Measurements from ENCODE around the gene OR52L1. TPM values are rescaled to one million over a fixed set of nuclear protein-coding genes. Genes with fewer than 3 reads are reported as not detected.

Gene OR52L1
- total and polyA plus RNA-seq, 2 experiments from 2014 or later = 1.8 TPM; not detected in 1

DNA sequence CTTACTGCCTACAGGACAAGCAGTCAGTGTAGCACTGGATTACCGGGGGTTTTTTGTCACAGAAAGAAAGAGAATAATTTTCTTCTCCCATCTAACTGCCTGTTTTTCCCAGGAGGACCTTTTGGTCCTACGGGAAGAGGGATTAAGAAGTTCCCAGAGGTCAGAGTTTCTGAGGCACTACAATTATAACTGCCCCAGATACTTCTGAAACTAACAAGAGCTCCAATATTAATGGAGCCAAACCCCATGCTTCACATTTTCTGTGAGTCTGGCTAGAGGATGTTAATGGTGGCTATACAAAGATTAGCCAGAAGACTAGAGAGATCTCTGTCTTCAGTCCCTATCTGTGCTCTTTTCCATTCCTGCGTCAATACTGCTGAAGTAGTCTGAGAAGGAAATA lies 44.8 kb downstream of the OR52L1 start, which contains the start of gene OR56A3:
Gene OR56A3, plus strand, starts transcription at position 301 of the 400 bp plus-strand sequence. CDS start 5,096 bp downstream, outside the sequence.
- Histone ChIP-seq H3K9me3 (ENCODE audit: low read depth) (no peaks in the 10 kb centered on the region), H3K4me1 (ENCODE audit: low read depth) (no peaks in the 10 kb centered on the region), H3K4me3 (no peak within 1 kb of the TSS), H3K27me3 (no peaks in the 10 kb centered on the region), H3K27ac (no peak within 1 kb of the TSS), H3K36me3 (no peaks in the 10 kb centered on the region)
- TF ChIP-seq, protein P1, sequence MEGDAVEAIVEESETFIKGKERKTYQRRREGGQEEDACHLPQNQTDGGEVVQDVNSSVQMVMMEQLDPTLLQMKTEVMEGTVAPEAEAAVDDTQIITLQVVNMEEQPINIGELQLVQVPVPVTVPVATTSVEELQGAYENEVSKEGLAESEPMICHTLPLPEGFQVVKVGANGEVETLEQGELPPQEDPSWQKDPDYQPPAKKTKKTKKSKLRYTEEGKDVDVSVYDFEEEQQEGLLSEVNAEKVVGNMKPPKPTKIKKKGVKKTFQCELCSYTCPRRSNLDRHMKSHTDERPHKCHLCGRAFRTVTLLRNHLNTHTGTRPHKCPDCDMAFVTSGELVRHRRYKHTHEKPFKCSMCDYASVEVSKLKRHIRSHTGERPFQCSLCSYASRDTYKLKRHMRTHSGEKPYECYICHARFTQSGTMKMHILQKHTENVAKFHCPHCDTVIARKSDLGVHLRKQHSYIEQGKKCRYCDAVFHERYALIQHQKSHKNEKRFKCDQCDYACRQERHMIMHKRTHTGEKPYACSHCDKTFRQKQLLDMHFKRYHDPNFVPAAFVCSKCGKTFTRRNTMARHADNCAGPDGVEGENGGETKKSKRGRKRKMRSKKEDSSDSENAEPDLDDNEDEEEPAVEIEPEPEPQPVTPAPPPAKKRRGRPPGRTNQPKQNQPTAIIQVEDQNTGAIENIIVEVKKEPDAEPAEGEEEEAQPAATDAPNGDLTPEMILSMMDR (IDR thresholded peaks at IDR 0.05; ENCODE audit: low read depth, low read length) = no peak
- no peak for DNase-seq (ENCODE audit: low read depth in 1 of 2, low spot score in 1 of 2)

- H3K9me3 ChIP-seq (ENCODE audit: low read depth) = no peaks in the 10 kb centered on the region
- TF ChIP-seq, protein P1 (IDR thresholded peaks at IDR 0.05; ENCODE audit: low read depth, low read length) = no peak
- H3K4me3 ChIP-seq = no peak overlapping the region
- H3K27ac ChIP-seq = no peak overlapping the region
- H3K4me1 ChIP-seq (ENCODE audit: low read depth) = no peaks in the 10 kb centered on the region
- H3K27me3 ChIP-seq = no peaks in the 10 kb centered on the region
- DNase-seq (ENCODE audit: low read depth in 1 of 2, low spot score in 1 of 2) = no peak
- no peaks in the 10 kb centered on the region for H3K36me3 ChIP-seq
These were observed 46.0 kb downstream of the OR52L1 start for GRCh38 chr11:5940748-5941147.

DNA sequence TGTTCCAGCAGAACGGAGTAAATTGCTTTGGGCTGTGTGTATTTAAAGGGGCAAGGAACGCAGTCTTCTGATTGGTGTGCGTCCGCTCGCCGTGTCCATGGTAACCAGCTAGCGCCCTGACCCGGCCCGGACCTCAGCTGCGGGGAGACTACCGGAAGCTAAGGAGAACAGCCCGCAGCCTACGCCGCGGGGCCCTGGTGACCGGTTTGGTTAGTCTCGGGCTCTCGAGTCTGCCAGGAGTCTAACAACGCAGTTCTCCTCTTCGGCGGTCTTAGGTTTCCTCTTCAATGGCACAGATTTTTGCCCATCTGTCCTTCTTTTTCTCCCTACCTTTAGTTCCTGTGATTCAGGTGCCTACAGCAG lies 48.2 kb downstream of the OR52L1 start:
- TF ChIP-seq, protein P1 (IDR thresholded peaks at IDR 0.05; ENCODE audit: low read depth, low read length) = no peak
- Histone ChIP-seq H3K4me3 (no peak overlapping the region), H3K27ac (no peak overlapping the region), H3K4me1 (ENCODE audit: low read depth) (no peaks in the 10 kb centered on the region), H3K27me3 (no peaks in the 10 kb centered on the region), H3K36me3 (no peaks in the 10 kb centered on the region), H3K9me3 (ENCODE audit: low read depth) (no peaks in the 10 kb centered on the region)
- no peak for DNase-seq (ENCODE audit: low read depth in 1 of 2, low spot score in 1 of 2)

- H3K36me3 ChIP-seq = no peaks in the 10 kb centered on the region
These were observed 48.8 kb downstream of the OR52L1 start for GRCh38 chr11:5937868-5938602.

More at GRCh38 chr11:5937868-5938602, 48.8 kb downstream of the OR52L1 start:
- no peaks in the 10 kb centered on the region for H3K4me1 ChIP-seq (ENCODE audit: low read depth)
- no peaks in the 10 kb centered on the region for H3K27me3 ChIP-seq
- TF ChIP-seq, protein P1 (IDR thresholded peaks at IDR 0.05; ENCODE audit: low read depth, low read length) = no peak
- H3K4me3 ChIP-seq = no peak overlapping the region
- H3K27ac ChIP-seq = no peak overlapping the region
- H3K9me3 ChIP-seq (ENCODE audit: low read depth) = no peaks in the 10 kb centered on the region
- no peak for DNase-seq (ENCODE audit: low read depth in 1 of 2, low spot score in 1 of 2)

Other genes starting within 250 kb of the OR52L1 start
- not detected in 2 replicates for gene OR52N4, start 232.7 kb downstream of the OR52L1 start, total RNA-seq
- gene OR52N4, start 232.7 kb downstream of the OR52L1 start, polyA plus RNA-seq = not detected in 2 replicates
- 0.06 TPM in 1 of 2 replicates, not detected in the other for gene OR52N5, start 203.6 kb downstream of the OR52L1 start, total RNA-seq
- 0.10 TPM in 1 of 2 replicates, not detected in the other for gene OR52N5, start 203.6 kb downstream of the OR52L1 start, polyA plus RNA-seq
- gene OR52N1, start 195.7 kb downstream of the OR52L1 start, total RNA-seq = not detected in 2 replicates
- not detected in 2 replicates for gene OR52N1, start 195.7 kb downstream of the OR52L1 start, polyA plus RNA-seq
- not detected in 2 replicates for gene OR52N2, start 178.1 kb downstream of the OR52L1 start, total RNA-seq
- gene OR52N2, start 178.1 kb downstream of the OR52L1 start, polyA plus RNA-seq = not detected in 2 replicates
- not detected in 2 replicates for gene OR52E6, start 145.1 kb downstream of the OR52L1 start, total RNA-seq
- not detected in 2 replicates for gene OR52E6, start 145.1 kb downstream of the OR52L1 start, polyA plus RNA-seq
- gene OR52E8, start 129.3 kb downstream of the OR52L1 start, total RNA-seq = 0.21 and 0.71 TPM in 2 replicates
- not detected in 2 replicates for gene OR52E8, start 129.3 kb downstream of the OR52L1 start, polyA plus RNA-seq
- not detected in 2 replicates for gene OR52E4, start 106.4 kb downstream of the OR52L1 start, total RNA-seq
- not detected in 2 replicates for gene OR52E4, start 106.4 kb downstream of the OR52L1 start, polyA plus RNA-seq
- gene OR52E5, start 93.8 kb downstream of the OR52L1 start, total RNA-seq = not detected in 2 replicates
- gene OR52E5, start 93.8 kb downstream of the OR52L1 start, polyA plus RNA-seq = not detected in 2 replicates
- gene OR56A3, start 44.7 kb downstream of the OR52L1 start, total RNA-seq = not detected in 2 replicates
- gene OR56A3, start 44.7 kb downstream of the OR52L1 start, polyA plus RNA-seq = not detected in 2 replicates
- gene OR56A5, start 18.5 kb downstream of the OR52L1 start, total RNA-seq = not detected in 2 replicates
- not detected in 2 replicates for gene OR56A5, start 18.5 kb downstream of the OR52L1 start, polyA plus RNA-seq
- not detected in 2 replicates for gene OR56A4, start 20.0 kb upstream of the OR52L1 start, total RNA-seq
- gene OR56A4, start 20.0 kb upstream of the OR52L1 start, polyA plus RNA-seq = not detected in 2 replicates
- 0.18 TPM in 1 of 2 replicates, not detected in the other for gene OR56A1, start 43.8 kb upstream of the OR52L1 start, total RNA-seq
- gene OR56A1, start 43.8 kb upstream of the OR52L1 start, polyA plus RNA-seq = 0.10 TPM in 1 of 2 replicates, not detected in the other
- gene OR56B4, start 120.7 kb upstream of the OR52L1 start, total RNA-seq = not detected in 2 replicates
- 0.35 TPM in 1 of 2 replicates, not detected in the other for gene OR56B4, start 120.7 kb upstream of the OR52L1 start, polyA plus RNA-seq
- gene OR52B2, start 183.3 kb upstream of the OR52L1 start, total RNA-seq = 0.57 TPM in 1 of 2 replicates, not detected in the other
- not detected in 2 replicates for gene OR52B2, start 183.3 kb upstream of the OR52L1 start, polyA plus RNA-seq
- not detected in 2 replicates for gene OR52W1, start 212.2 kb upstream of the OR52L1 start, total RNA-seq
- not detected in 2 replicates for gene OR52W1, start 212.2 kb upstream of the OR52L1 start, polyA plus RNA-seq
- gene C11orf42, start 218.6 kb upstream of the OR52L1 start, total RNA-seq = not detected in 2 replicates
- 0.15 and 0.32 TPM in 2 replicates for gene C11orf42, start 218.6 kb upstream of the OR52L1 start, polyA plus RNA-seq
- 27.5 and 46.8 TPM in 2 replicates for gene FHIP1B, start 247.7 kb upstream of the OR52L1 start, total RNA-seq
- gene FHIP1B, start 247.7 kb upstream of the OR52L1 start, polyA plus RNA-seq = 32.2 and 35.9 TPM in 2 replicates